HEK293 (cell line): ENCODE results near the gene JAKMIP1.

Experiments
- CTCF ChIA-PET: fragments of 350-600 bp; formaldehyde crosslinking; extraction: SDS; loops from one replicate; lab custom pipeline; 2021; ENCODE audit warnings: antibody characterized with exemption; lab: Yijun Ruan, JAX
- POLR2A ChIA-PET: fragments of 300-600 bp; formaldehyde crosslinking; extraction: SDS; loops from one replicate; lab custom pipeline; 2020; ENCODE audit warnings: antibody characterized with exemption, inconsistent platforms; lab: Yijun Ruan, JAX
- H3K27ac ChIP-seq: fragments of 200-500 bp; sonication (Bioruptor generic); 2 replicates; pipeline ENCODE4 v1.5.1; 2014; ENCODE audit warnings: low read depth, low read length, control low read depth, inconsistent platforms; ENCODE audit errors: extremely low read depth
- H3K36me3 ChIP-seq, 2 experiments: fragments of 200-500 bp in 1 of 2; sonication (Bioruptor generic) in 1 of 2; 1 replicate in 1 of 2; 2 replicates in 1 of 2; pipeline ENCODE4 v1.5.1; 2014 to 2017; ENCODE audit warnings: inconsistent platforms in 2 of 2, low read length in 2 of 2; ENCODE audit not compliant: control insufficient read depth in 2 of 2, insufficient read depth in 1 of 2
- H3K4me1 ChIP-seq: fragments of 200-500 bp; sonication (Bioruptor generic); 2 replicates; pipeline ENCODE4 v1.5.1; 2014; ENCODE audit warnings: mild to moderate bottlenecking, low read length, inconsistent platforms; ENCODE audit not compliant: control insufficient read depth, insufficient read depth
- H3K4me3 ChIP-seq: 2 replicates; pipeline ENCODE4 v1.5.1; 2011; ENCODE audit warnings: low read depth, mild to moderate bottlenecking, control low read depth, low read length, moderate library complexity
- H3K9me3 ChIP-seq: fragments of 200-500 bp; sonication (Bioruptor generic); 2 replicates; pipeline ENCODE4 v1.5.1; 2014; ENCODE audit warnings: low read depth, low read length, inconsistent platforms; ENCODE audit not compliant: control insufficient read depth, insufficient read depth
- GLIS1 ChIP-seq: fragments of 450-650 bp; formaldehyde crosslinking; IDR thresholded peaks from 2 replicates; pipeline ENCODE4 v1.5.1; 2016; ENCODE audit warnings: missing biosample characterization, missing genetic modification characterization
- KLF9 ChIP-seq: fragments of 450-650 bp; formaldehyde crosslinking; IDR thresholded peaks from 2 replicates; pipeline ENCODE4 v1.5.1; 2016; ENCODE audit warnings: missing biosample characterization, missing genetic modification characterization, low read depth
- SP7 ChIP-seq: fragments of 450-650 bp; formaldehyde crosslinking; IDR thresholded peaks from 2 replicates; pipeline ENCODE4 v1.5.1; 2016; ENCODE audit warnings: missing biosample characterization, missing genetic modification characterization
- YY1 ChIP-seq: fragments of 450-650 bp; formaldehyde crosslinking; IDR thresholded peaks from 2 replicates; pipeline ENCODE4 v1.5.1; 2018; ENCODE audit warnings: missing biosample characterization, missing genetic modification characterization
- ZBTB17 ChIP-seq: fragments of 450-650 bp; formaldehyde crosslinking; IDR thresholded peaks from 2 replicates; pipeline ENCODE4 v1.5.1; 2016; ENCODE audit warnings: missing biosample characterization, missing genetic modification characterization
- ZNF16 ChIP-seq: fragments of 450-650 bp; formaldehyde crosslinking; IDR thresholded peaks from 2 replicates; pipeline ENCODE4 v1.5.1; 2016; ENCODE audit warnings: low read depth, missing biosample characterization, missing genetic modification characterization
- ZNF274 ChIP-seq, 2 experiments: fragments of 200-500 bp in 1 of 2; fragments of 450-650 bp in 1 of 2; sonication (Bioruptor generic) in 1 of 2; formaldehyde crosslinking in 1 of 2; IDR thresholded peaks; 2 replicates each; pipeline versions ENCODE4 v1.5.1 to v1.6.1; 2014 to 2016; ENCODE audit warnings: borderline replicate concordance in 1 of 2, inconsistent platforms in 1 of 2, low read length in 1 of 2, missing biosample characterization in 1 of 2, missing genetic modification characterization in 1 of 2
- ZNF529 ChIP-seq: fragments of 450-650 bp; formaldehyde crosslinking; IDR thresholded peaks from 2 replicates; pipeline ENCODE4 v1.5.1; 2017; ENCODE audit warnings: missing genetic modification characterization, missing biosample characterization; ENCODE audit not compliant: insufficient replicate concordance
- ZNF530 ChIP-seq: fragments of 450-650 bp; formaldehyde crosslinking; IDR thresholded peaks from 2 replicates; pipeline ENCODE4 v1.5.1; 2016; ENCODE audit warnings: low read depth, missing biosample characterization, missing genetic modification characterization
- ZNF596 ChIP-seq: fragments of 450-650 bp; IDR thresholded peaks from 2 replicates; pipeline ENCODE4 v1.5.0; 2018; ENCODE audit warnings: missing biosample characterization, mild to moderate bottlenecking, missing genetic modification characterization, moderate library complexity
- ZNF664 ChIP-seq: fragments of 450-650 bp; formaldehyde crosslinking; IDR thresholded peaks from 2 replicates; pipeline ENCODE4 v1.5.1; 2016; ENCODE audit warnings: missing biosample characterization, missing genetic modification characterization
- ZNF785 ChIP-seq: fragments of 450-650 bp; formaldehyde crosslinking; IDR thresholded peaks from 2 replicates; pipeline ENCODE4 v1.5.1; 2016; ENCODE audit warnings: missing biosample characterization, missing genetic modification characterization
- ZNF843 ChIP-seq: fragments of 450-650 bp; formaldehyde crosslinking; IDR thresholded peaks from 2 replicates; pipeline ENCODE4 v1.5.1; 2016; ENCODE audit warnings: missing biosample characterization, missing genetic modification characterization
- ZSCAN30 ChIP-seq: fragments of 450-650 bp; IDR thresholded peaks from 2 replicates; pipeline ENCODE4 v1.5.1; 2018; ENCODE audit warnings: missing biosample characterization, mild to moderate bottlenecking, missing genetic modification characterization, moderate library complexity
- TF ChIP-seq, protein P1 (sequence below): fragments of 450-650 bp; formaldehyde crosslinking; IDR thresholded peaks from 2 replicates; pipeline ENCODE4 v1.5.1; 2017; ENCODE audit warnings: missing biosample characterization, missing genetic modification characterization
- TF ChIP-seq, protein P2 (sequence below): fragments of 450-650 bp; formaldehyde crosslinking; IDR thresholded peaks from 2 replicates; pipeline ENCODE4; 2016; ENCODE audit warnings: missing biosample characterization, missing genetic modification characterization
- TF ChIP-seq, protein P3 (sequence below): fragments of 450-650 bp; formaldehyde crosslinking; IDR thresholded peaks from 2 replicates; pipeline ENCODE4 v1.5.1; 2016; ENCODE audit warnings: missing biosample characterization, missing genetic modification characterization, borderline replicate concordance
- TF ChIP-seq, protein P4 (sequence below): fragments of 450-650 bp; formaldehyde crosslinking; IDR thresholded peaks from 2 replicates; pipeline ENCODE4 v1.5.1; 2016; ENCODE audit warnings: missing biosample characterization, missing genetic modification characterization, borderline replicate concordance

JAKMIP1 gene

DNA sequence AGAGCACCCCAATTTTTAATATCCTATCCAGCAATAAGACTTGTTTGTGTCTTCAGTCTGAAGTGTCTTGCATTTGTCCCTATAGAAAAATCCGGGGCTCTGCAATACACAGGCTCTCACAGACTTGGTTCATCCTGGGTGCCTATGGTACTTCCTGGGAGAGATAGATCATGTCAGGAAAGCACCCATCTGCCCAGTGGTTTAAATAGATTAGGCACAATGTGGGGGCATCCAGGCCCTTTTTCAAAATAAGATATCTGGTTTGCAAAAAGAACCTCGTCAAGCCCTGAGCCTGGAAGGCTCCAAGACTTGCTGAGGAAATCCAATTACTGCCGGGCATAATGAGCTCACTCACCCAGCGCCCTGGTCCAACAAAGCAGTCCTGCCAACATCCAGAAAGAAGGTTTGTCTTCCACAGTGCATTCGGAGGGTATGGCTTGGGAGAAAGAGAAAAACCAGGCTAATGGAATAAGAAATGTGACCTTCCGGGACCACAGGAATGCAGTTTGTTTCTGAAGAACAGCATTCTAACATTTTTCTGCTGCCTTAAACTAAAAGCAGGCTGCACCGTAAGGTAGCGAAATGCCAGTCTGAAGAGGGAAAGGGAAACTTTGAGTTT, 11.6 kb downstream of the JAKMIP1 start:
- ChIA-PET POLR2A (no interaction called here), CTCF (interaction anchor here (0.6 kb wide), 1 partner anchor 180 kb away, joined by 3 read pairs; no protein-coding TSS in a partner anchor)
- Histone ChIP-seq H3K9me3 (no peaks in the 10 kb centered on the region), H3K4me3 (no peak overlapping the region), H3K36me3 (no peaks in the 10 kb centered on the region), H3K4me1 (no peaks in the 10 kb centered on the region), H3K27ac (no peak overlapping the region)
- TF ChIP-seq SP7 (no peak), ZNF274 (IDR thresholded peaks at IDR 0.05; ENCODE audit: low read length) (no peak), ZNF274 (tag by site-specific recombination; IDR thresholded peaks at IDR 0.05; ENCODE audit: borderline replicate concordance) (no peak), ZNF843 (tag by site-specific recombination) (no peak), ZSCAN30 (no peak), ZNF596 (tag by site-specific recombination) (no peak), ZNF529 (no peak), ZNF664 (no peak), ZBTB17 (tag by site-specific recombination) (no peak), ZNF530 (tag by site-specific recombination) (no peak), GLIS1 (tag by site-specific recombination) (no peak), YY1 (tag by site-specific recombination) (no peak), ZNF785 (tag by site-specific recombination) (no peak), KLF9 (tag by site-specific recombination) (no peak), ZNF16 (tag by site-specific recombination) (no peak)
- TF ChIP-seq, protein P1, sequence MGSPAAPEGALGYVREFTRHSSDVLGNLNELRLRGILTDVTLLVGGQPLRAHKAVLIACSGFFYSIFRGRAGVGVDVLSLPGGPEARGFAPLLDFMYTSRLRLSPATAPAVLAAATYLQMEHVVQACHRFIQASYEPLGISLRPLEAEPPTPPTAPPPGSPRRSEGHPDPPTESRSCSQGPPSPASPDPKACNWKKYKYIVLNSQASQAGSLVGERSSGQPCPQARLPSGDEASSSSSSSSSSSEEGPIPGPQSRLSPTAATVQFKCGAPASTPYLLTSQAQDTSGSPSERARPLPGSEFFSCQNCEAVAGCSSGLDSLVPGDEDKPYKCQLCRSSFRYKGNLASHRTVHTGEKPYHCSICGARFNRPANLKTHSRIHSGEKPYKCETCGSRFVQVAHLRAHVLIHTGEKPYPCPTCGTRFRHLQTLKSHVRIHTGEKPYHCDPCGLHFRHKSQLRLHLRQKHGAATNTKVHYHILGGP (tag by site-specific recombination), result no peak
- TF ChIP-seq, protein P2, sequence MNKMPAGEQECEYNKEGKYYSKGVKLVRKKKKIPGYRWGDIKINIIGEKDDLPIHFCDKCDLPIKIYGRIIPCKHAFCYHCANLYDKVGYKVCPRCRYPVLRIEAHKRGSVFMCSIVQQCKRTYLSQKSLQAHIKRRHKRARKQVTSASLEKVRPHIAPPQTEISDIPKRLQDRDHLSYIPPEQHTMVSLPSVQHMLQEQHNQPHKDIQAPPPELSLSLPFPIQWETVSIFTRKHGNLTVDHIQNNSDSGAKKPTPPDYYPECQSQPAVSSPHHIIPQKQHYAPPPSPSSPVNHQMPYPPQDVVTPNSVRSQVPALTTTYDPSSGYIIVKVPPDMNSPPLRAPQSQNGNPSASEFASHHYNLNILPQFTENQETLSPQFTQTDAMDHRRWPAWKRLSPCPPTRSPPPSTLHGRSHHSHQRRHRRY (tag by site-specific recombination), result no peak
- TF ChIP-seq, protein P3, sequence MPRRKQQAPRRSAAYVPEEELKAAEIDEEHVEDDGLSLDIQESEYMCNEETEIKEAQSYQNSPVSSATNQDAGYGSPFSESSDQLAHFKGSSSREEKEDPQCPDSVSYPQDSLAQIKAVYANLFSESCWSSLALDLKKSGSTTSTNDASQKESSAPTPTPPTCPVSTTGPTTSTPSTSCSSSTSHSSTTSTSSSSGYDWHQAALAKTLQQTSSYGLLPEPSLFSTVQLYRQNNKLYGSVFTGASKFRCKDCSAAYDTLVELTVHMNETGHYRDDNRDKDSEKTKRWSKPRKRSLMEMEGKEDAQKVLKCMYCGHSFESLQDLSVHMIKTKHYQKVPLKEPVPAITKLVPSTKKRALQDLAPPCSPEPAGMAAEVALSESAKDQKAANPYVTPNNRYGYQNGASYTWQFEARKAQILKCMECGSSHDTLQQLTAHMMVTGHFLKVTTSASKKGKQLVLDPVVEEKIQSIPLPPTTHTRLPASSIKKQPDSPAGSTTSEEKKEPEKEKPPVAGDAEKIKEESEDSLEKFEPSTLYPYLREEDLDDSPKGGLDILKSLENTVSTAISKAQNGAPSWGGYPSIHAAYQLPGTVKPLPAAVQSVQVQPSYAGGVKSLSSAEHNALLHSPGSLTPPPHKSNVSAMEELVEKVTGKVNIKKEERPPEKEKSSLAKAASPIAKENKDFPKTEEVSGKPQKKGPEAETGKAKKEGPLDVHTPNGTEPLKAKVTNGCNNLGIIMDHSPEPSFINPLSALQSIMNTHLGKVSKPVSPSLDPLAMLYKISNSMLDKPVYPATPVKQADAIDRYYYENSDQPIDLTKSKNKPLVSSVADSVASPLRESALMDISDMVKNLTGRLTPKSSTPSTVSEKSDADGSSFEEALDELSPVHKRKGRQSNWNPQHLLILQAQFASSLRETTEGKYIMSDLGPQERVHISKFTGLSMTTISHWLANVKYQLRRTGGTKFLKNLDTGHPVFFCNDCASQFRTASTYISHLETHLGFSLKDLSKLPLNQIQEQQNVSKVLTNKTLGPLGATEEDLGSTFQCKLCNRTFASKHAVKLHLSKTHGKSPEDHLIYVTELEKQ (tag by site-specific recombination), result no peak
- TF ChIP-seq, protein P4, sequence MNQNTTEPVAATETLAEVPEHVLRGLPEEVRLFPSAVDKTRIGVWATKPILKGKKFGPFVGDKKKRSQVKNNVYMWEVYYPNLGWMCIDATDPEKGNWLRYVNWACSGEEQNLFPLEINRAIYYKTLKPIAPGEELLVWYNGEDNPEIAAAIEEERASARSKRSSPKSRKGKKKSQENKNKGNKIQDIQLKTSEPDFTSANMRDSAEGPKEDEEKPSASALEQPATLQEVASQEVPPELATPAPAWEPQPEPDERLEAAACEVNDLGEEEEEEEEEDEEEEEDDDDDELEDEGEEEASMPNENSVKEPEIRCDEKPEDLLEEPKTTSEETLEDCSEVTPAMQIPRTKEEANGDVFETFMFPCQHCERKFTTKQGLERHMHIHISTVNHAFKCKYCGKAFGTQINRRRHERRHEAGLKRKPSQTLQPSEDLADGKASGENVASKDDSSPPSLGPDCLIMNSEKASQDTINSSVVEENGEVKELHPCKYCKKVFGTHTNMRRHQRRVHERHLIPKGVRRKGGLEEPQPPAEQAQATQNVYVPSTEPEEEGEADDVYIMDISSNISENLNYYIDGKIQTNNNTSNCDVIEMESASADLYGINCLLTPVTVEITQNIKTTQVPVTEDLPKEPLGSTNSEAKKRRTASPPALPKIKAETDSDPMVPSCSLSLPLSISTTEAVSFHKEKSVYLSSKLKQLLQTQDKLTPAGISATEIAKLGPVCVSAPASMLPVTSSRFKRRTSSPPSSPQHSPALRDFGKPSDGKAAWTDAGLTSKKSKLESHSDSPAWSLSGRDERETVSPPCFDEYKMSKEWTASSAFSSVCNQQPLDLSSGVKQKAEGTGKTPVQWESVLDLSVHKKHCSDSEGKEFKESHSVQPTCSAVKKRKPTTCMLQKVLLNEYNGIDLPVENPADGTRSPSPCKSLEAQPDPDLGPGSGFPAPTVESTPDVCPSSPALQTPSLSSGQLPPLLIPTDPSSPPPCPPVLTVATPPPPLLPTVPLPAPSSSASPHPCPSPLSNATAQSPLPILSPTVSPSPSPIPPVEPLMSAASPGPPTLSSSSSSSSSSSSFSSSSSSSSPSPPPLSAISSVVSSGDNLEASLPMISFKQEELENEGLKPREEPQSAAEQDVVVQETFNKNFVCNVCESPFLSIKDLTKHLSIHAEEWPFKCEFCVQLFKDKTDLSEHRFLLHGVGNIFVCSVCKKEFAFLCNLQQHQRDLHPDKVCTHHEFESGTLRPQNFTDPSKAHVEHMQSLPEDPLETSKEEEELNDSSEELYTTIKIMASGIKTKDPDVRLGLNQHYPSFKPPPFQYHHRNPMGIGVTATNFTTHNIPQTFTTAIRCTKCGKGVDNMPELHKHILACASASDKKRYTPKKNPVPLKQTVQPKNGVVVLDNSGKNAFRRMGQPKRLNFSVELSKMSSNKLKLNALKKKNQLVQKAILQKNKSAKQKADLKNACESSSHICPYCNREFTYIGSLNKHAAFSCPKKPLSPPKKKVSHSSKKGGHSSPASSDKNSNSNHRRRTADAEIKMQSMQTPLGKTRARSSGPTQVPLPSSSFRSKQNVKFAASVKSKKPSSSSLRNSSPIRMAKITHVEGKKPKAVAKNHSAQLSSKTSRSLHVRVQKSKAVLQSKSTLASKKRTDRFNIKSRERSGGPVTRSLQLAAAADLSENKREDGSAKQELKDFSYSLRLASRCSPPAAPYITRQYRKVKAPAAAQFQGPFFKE (tag by site-specific recombination), result no peak
